NCI-H2196 treated with DMSO at 0.1 percent for 48 hours (cell line): ENCODE measurements around the gene PPM1F.
"Not testable (repeated sequence)": the region's sequence is repeated elsewhere in the genome, so short reads cannot be mapped to it uniquely, and the experiment has no call there.

ENCODE experiments used
- DNase-seq: peaks from one replicate; lab custom pipeline; 2025; ENCODE audit not compliant: unreplicated experiment; lab: John Stamatoyannopoulos, UW

The PPM1F gene

DNA sequence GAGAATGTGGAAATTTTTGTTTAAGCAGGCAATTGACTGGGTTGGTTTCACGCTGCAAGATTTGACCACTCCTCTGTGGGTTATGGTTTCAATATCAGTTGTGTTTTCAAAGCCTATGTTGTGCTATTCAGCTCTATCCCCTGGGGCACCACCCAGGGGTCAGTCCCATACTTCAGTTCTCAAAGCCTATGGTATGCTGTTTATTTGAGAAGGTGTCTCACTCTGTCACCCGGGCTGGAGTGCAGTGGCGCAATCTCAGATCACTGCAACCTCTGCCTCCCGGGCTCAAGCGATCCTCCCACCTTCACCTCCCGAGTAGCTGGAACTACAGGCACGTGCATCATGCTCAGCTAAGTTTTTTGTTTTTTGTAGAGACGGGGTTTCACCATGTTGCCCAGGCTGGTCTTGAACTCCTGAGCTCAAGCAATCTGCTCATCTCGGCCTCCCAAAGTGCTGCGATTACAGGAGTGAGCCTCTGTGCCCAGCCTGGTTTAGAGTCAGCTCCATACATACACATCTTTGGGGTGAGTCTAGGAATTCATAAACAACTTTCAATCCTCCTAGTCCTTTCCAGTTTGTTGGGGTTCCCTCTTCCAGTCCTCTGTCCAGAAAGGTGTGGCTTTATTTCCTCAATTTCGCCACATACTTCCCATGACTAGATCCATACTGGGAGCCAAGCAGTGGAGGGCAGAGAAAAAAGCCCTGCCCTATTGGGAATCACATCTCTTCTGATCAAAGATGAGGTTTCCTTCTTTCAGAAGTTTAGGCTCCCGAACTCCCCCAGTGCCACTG, 50.2 kb downstream of the PPM1F start:
- DNase-seq: no peak

- no peak for DNase-seq
These were observed 54.2 kb downstream of the PPM1F start for GRCh38 chr22:21898354-21898896.

GRCh38 chr22:21896951-21897513, 55.6 kb downstream of the PPM1F start:
- no peak for DNase-seq

DNA sequence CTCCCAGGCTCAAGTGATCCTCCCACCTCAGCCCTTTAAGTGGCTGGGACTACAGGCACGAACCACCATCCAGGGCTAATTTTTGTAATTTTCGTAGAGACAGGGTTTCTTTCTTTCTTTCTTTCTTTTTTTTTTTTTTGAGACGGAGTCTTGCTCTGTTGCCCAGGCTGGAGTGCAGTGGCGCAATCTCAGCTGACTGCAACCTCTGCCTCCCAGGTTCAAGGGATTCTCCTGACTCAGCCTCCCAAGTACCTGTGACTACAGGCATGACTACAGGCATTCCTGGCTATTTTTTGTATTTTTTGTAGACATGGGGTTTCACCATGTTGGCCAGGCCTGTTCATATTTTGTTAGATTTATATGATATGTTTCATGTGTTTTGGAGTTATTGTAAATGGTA, 56.4 kb downstream of the PPM1F start:
- not testable (repeated sequence) for DNase-seq

GRCh38 chr22:21894799-21895198, 57.8 kb downstream of the PPM1F start:
- DNase-seq: no peak

GRCh38 chr22:21889251-21889990, 63.2 kb downstream of the PPM1F start:
- DNase-seq: no peak

- DNase-seq: no peak
These were observed 64.8 kb downstream of the PPM1F start for GRCh38 chr22:21887841-21888240.

- DNase-seq: not testable (repeated sequence)
These were observed 68.7 kb downstream of the PPM1F start for GRCh38 chr22:21883930-21884329.

DNA sequence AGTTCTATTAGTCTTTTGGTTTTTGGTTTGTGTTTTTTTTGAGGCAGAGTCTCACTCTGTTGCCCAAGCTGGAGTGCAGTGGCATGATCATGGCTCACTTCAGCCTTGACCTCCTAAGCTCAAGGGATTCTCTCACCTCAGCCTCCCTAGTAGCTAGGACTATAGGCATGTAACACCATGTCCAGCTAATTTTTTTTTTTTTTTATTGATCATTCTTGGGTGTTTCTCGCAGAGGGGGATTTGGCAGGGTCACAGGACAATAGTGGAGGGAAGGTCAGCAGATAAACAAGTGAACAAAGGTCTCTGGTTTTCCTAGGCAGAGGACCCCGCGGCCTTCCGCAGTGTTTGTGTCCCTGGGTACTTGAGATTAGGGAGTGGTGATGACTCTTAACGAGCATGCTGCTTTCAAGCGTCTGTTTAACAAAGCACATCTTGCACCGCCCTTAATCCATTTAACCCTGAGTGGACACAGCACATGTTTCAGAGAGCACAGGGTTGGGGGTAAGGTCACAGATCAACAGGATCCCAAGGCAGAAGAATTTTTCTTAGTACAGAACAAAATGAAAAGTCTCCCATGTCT, 69.8 kb downstream of the PPM1F start:
- not testable (repeated sequence) for DNase-seq

DNA sequence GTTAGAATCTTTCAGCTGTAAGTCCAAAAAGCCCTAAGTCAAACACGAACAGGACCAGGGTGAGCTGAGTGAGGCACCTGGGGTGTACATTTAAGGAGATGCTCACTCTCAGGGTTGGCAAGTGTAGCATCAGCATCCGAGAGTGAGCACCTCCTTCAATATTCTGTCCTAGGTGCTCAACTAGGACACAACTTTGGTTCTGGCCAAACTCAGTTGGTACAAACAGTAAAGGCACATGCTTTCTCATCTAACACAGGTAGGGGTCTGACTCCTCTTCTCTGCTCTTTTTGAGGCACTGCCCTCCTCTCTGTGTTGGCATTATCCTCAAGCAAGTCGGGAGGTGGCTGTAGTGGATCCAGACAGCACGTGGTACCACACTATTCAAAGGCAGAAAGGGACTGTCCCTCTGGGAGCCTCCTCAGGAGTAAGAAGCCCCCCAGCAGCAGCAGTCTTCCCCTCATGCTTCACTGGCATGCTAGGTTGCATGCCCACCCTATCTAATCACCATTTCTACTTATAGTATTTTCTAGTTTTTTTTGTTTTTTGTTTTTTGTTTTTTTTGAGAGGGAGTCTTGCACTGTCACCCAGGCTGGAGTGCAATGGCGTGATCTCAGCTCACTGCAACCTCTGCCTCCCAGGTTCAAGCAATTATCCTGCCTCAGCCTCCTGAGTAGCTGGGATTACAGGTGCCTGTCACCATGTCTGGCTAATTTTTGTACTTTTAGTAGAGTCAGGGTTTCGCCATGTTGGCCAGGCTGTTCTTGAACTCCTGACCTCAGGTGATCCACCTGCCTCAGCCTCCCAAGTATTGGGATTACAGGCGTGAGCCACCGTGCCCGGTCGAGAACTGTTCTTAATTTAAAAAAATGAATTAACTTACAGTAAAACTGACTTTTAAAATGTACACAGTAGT, 70.6 kb downstream of the PPM1F start:
- DNase-seq: no peak

- DNase-seq: no peak
These were observed 76.0 kb downstream of the PPM1F start for GRCh38 chr22:21876486-21877176.

DNA sequence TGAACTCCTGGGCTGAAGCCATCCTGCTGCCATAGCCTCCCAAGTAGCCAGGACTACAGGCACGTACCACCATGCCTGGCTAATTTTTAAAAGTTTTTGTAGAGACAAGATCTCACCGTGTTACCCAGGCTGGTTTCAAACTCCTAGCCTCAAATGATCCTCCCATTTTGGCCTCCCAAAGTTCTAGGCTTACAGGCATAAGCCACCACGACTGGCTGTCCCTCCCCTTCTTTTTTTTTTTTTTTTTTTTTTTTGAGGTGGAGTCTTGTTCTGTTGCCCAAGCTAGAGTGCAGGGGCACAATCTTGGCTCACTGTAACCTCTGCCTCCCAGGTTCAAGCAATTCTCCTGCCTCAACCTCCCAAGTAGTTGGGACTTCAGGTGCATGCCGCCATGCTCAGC, 77.7 kb downstream of the PPM1F start:
- not testable (repeated sequence) for DNase-seq

DNA sequence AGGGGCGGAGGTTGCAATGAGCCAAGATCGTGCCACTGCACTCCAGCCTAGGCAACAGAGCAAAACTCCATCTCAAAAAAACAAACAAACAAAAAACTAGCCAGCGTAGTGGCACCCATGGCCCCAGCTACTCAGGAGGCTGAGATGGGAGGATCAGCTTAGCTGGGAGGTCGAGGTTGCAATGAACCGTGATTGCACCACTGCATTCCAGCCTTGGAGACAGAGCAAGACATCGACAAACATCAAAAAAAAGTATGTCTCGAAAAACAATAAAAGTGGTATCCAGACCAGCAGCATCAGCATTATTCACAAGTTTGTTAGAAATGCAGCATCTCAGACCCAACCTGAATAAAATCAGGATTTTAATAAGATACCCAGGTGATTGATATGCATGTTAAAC, 79.0 kb downstream of the PPM1F start:
- DNase-seq: no peak

DNA sequence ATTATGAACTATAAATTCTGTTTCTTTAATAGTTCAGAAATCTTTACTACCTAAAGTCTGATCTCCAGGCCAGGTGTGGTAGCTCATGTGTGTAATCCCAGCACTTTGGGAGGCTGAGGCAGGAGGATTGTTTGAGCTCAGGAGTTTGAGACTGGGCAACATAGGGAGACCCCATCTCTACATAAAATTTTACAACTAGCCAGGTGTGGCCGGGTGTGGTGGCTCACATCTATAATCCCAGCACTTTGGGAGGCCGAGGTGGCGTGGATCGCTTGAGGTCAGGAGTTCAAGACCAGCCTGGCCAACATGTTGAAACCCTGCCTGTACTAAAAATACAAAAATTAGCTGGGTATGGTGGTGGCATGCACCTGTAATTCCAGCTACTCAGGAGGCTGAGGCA, 79.9 kb downstream of the PPM1F start:
- not testable (repeated sequence) for DNase-seq
